ENCODE measurements around the gene NAGS. TPM values are rescaled to one million over a fixed set of nuclear protein-coding genes. Genes with fewer than 3 reads are reported as not detected.
A peak's percentile ranks its signal among the peaks of the same experiment; 100 is the strongest.
"Not testable (repeated sequence)": the region's sequence is repeated elsewhere in the genome, so short reads cannot be mapped to it uniquely, and the experiment has no call there.

The NAGS gene, protein sequence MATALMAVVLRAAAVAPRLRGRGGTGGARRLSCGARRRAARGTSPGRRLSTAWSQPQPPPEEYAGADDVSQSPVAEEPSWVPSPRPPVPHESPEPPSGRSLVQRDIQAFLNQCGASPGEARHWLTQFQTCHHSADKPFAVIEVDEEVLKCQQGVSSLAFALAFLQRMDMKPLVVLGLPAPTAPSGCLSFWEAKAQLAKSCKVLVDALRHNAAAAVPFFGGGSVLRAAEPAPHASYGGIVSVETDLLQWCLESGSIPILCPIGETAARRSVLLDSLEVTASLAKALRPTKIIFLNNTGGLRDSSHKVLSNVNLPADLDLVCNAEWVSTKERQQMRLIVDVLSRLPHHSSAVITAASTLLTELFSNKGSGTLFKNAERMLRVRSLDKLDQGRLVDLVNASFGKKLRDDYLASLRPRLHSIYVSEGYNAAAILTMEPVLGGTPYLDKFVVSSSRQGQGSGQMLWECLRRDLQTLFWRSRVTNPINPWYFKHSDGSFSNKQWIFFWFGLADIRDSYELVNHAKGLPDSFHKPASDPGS
- total RNA-seq, result 1 to 10 TPM; 1.7 to 4.5 TPM

DNA sequence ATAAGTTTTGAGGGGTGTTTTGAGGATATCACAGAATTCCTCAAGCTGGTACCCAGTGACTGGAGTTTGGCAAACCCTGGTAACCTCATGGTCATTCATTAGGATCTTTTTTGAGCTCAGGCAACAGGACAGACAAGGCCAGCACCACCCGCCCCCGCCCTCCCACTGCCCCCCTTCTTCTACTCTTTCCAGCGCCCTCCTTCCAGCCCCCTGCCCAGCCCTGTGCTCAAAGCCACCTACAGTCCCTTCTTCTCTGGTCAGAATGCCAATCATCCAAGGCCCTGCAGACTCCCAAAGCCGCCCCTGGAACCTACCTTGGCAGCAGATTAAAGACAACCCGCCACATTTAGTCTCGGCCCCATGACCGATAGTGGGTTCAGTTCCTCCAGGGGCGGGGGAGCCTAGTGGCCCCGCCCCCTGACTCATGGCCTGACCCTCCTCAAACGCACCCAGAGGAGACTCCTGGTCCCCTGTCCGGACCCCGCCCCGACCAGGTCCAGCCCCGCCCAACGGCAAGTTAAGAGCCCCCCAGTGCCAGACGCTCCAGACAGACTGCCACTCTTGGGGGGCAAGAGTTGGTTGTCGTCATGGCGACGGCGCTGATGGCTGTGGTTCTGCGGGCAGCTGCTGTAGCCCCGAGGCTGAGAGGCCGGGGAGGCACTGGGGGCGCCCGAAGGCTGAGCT, at the start of gene NAGS:
TSS of gene NAGS (plus strand) at position 546 of the 684 bp plus-strand sequence. CDS start at position 588, 42 bp downstream.
- Histone ChIP-seq H3K9me3 (no peaks in the 10 kb centered on the region), H3K4me1 (peaks cover 0 to 45% of the 10 kb centered on the region in 2 donors), H3K4me3 (peak within 1 kb of the TSS; percentile 50 to 67), H3K27me3 (peaks cover 0 to 21% of the 10 kb centered on the region in 2 donors), H3K27ac (peak within 1 kb of the TSS in 1 of 2 donors; percentile 37), H3K36me3 (no peaks in the 10 kb centered on the region)
- TF ChIP-seq, protein P1, sequence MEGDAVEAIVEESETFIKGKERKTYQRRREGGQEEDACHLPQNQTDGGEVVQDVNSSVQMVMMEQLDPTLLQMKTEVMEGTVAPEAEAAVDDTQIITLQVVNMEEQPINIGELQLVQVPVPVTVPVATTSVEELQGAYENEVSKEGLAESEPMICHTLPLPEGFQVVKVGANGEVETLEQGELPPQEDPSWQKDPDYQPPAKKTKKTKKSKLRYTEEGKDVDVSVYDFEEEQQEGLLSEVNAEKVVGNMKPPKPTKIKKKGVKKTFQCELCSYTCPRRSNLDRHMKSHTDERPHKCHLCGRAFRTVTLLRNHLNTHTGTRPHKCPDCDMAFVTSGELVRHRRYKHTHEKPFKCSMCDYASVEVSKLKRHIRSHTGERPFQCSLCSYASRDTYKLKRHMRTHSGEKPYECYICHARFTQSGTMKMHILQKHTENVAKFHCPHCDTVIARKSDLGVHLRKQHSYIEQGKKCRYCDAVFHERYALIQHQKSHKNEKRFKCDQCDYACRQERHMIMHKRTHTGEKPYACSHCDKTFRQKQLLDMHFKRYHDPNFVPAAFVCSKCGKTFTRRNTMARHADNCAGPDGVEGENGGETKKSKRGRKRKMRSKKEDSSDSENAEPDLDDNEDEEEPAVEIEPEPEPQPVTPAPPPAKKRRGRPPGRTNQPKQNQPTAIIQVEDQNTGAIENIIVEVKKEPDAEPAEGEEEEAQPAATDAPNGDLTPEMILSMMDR (IDR thresholded peaks at IDR 0.05), result no peak
- DNase-seq (ENCODE audit: low spot score), result no peak

DNA sequence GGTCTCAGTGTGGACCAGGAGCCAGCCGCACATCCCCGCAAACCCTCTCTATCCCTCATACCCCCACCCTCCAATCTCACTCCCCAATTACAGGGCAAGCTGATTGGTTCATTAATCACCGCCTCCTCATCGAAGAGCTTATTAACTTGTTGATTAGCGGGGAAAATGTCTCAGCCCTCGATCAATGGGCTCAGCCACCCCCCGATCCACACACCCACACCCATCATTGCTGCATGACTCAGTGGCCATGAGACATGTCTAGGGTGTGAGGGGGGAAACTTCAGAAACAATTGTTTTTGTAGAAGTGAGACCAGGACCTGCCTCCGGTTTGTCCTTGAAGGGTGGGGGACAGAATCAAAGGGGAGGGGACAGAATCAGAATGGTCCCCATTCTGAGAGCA, 48.2 kb upstream of the NAGS start:
- Histone ChIP-seq H3K4me1 (peaks cover 0 to 12% of the 10 kb centered on the region in 2 donors), H3K36me3 (no peaks in the 10 kb centered on the region), H3K4me3 (no peak overlapping the region), H3K27ac (no peak overlapping the region), H3K9me3 (no peaks in the 10 kb centered on the region), H3K27me3 (peaks cover 11 to 23% of the 10 kb centered on the region in 2 donors)
- TF ChIP-seq, protein P1 (IDR thresholded peaks at IDR 0.05), result no peak
- no peak for DNase-seq (ENCODE audit: low spot score)

DNA sequence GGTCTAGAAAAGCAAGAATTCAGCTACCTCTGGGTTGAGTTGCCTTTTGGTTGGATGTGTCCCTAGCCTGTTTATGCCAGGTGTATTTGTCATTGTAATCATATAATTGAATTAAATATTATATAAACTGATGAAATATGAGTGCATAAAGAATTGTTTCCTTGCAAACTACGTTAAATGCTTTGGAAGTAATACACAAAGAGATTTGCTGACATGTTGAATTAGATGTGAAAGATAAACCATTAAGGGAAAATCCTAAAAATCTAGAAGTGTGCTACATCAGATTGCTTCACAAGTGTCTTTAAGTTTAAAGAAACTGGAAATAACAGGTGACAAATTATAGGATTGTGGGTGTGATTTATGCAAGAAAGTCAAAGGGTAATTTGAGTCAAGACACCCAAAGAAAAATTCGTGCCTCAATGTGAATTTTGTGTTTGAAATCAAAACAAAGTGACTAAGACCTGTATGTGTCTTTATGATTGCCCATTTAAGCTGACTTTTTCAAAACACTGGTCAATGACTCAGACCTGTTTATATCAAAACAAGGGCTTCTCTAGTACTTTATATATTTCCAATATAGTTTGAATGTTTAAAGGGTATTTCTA, 45.6 kb upstream of the NAGS start:
- H3K9me3 ChIP-seq, result no peaks in the 10 kb centered on the region
- TF ChIP-seq, protein P1 (IDR thresholded peaks at IDR 0.05), result no peak
- no peak overlapping the region for H3K27ac ChIP-seq
- H3K4me1 ChIP-seq, result no peaks in the 10 kb centered on the region
- H3K36me3 ChIP-seq, result no peaks in the 10 kb centered on the region
- H3K4me3 ChIP-seq, result no peak overlapping the region
- H3K27me3 ChIP-seq, result no peaks in the 10 kb centered on the region
- no peak for DNase-seq (ENCODE audit: low spot score)

DNA sequence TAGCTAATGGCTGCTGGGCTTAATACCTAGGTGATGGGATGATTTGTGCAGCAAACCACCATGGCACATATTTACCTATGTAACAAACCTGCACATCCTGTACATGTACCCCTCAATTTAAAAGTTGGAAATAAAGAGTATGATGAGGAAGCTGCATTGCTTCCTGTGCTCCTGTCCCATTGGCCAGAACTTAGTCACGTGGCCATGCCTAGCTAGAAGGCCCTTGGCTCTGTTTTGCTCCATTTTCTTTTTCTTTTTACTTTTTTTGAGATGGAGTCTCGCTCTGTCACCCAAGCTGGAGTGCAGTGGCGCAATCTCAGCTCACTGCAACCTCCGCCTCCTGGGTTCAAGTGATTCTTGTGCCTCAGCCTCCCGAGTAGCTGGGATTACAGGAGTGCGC, 43.1 kb upstream of the NAGS start:
- H3K4me3 ChIP-seq; H3K9me3 ChIP-seq; H3K36me3 ChIP-seq; H3K4me1 ChIP-seq; H3K27me3 ChIP-seq; DNase-seq (ENCODE audit: low spot score); H3K27ac ChIP-seq: not testable (repeated sequence)

DNA sequence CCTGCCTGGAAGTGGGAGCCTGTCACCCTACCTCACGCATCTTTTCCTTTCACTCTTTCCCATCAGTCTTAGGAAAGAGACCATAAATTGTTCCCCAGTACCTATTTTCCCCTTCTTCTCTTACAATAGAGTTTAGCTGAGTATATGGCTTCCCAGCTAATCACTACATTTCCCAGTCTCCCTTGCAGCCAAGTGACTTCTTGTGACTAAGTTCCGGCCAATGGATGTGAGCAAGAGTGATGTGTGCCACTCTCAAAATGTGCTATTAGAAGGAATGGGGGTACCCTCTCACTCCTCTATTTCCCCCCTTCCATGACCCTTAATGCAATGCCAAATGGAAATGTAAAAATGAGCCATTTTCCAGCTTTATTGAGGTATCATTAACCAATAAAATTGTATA, 42.5 kb upstream of the NAGS start:
- Histone ChIP-seq H3K36me3 (no peaks in the 10 kb centered on the region), H3K4me1 (no peaks in the 10 kb centered on the region), H3K4me3 (no peak overlapping the region), H3K27ac (no peak overlapping the region), H3K9me3 (no peaks in the 10 kb centered on the region), H3K27me3 (no peaks in the 10 kb centered on the region)
- no peak for DNase-seq (ENCODE audit: low spot score)
- TF ChIP-seq, protein P1 (IDR thresholded peaks at IDR 0.05), result no peak

DNA sequence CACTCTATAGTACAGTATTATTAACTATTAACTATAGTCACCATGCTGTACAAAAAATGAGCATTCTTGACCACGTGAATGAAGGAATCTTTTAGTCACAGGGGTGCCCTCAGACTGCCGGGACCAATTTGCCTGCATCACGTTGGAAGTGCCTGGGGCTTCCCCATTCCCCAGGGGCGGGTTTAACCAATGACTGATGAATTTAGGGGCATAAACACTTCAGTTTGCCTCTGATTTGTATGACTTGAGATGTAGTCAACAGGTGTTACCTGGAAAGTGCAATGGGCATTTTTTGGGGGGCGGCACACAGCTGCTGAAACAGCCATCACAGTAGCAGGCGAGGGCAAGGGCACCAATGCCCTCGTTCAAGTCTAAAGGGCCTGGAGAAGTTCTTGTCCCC, 41.9 kb upstream of the NAGS start:
- Histone ChIP-seq H3K36me3 (no peaks in the 10 kb centered on the region), H3K27me3 (no peaks in the 10 kb centered on the region), H3K4me1 (no peaks in the 10 kb centered on the region), H3K27ac (no peak overlapping the region), H3K4me3 (no peak overlapping the region), H3K9me3 (no peaks in the 10 kb centered on the region)
- TF ChIP-seq, protein P1 (IDR thresholded peaks at IDR 0.05), result no peak
- no peak for DNase-seq (ENCODE audit: low spot score)
